Neuronal stem cell (in vitro differentiated cells): ENCODE data around the gene GTF3C1.
"Not testable (repeated sequence)": the region's sequence is repeated elsewhere in the genome, so short reads cannot be mapped to it uniquely, and the experiment has no call there.

ENCODE experiments used
- DNase-seq: peaks from one replicate; pipeline ENCODE4 v3.0.0-alpha.2; 2013; ENCODE audit warnings: low spot score
- H2AFZ ChIP-seq: one replicate; pipeline ENCODE4 v1.6.1; 2013; ENCODE audit warnings: mild to moderate bottlenecking, low read length, inconsistent platforms
- H2AK5ac ChIP-seq: 2 replicates; pipeline ENCODE4 v1.6.1; 2013; ENCODE audit warnings: low read depth, mild to moderate bottlenecking, inconsistent platforms, low read length, moderate library complexity, mixed read lengths
- H2BK120ac ChIP-seq: 2 replicates; pipeline ENCODE4 v1.6.1; 2013; ENCODE audit warnings: low read depth, mild to moderate bottlenecking, inconsistent platforms, low read length, moderate library complexity, mixed read lengths
- H2BK12ac ChIP-seq: one replicate; pipeline ENCODE4 v1.6.1; 2013; ENCODE audit warnings: low read length, inconsistent platforms
- H2BK15ac ChIP-seq: 2 replicates; pipeline ENCODE4 v1.6.1; 2013; ENCODE audit warnings: mild to moderate bottlenecking, low read length, inconsistent platforms, mixed read lengths
- H2BK5ac ChIP-seq: one replicate; pipeline ENCODE4 v1.6.1; 2013; ENCODE audit warnings: inconsistent platforms, mild to moderate bottlenecking, low read length, moderate library complexity
- H3K14ac ChIP-seq: one replicate; pipeline ENCODE4 v1.6.1; 2013; ENCODE audit warnings: low read length, inconsistent platforms
- H3K18ac ChIP-seq: 2 replicates; pipeline ENCODE4 v1.6.1; 2013; ENCODE audit warnings: low read length, inconsistent platforms
- H3K23ac ChIP-seq: 2 replicates; pipeline ENCODE4 v1.6.1; 2013; ENCODE audit warnings: low read depth, mild to moderate bottlenecking, mixed read lengths, low read length, inconsistent platforms; ENCODE audit not compliant: poor library complexity
- H3K27ac ChIP-seq: replicated peaks from 3 replicates; pipeline ENCODE4 v1.5.1; 2013; ENCODE audit warnings: low read length, inconsistent platforms
- H3K27me3 ChIP-seq, 3 experiments: 2 replicates each; pipeline ENCODE4 v1.6.1; 2013; ENCODE audit warnings: low read length in 3 of 3, mild to moderate bottlenecking in 2 of 3, inconsistent platforms in 1 of 3, low read depth in 1 of 3, mixed read lengths in 1 of 3, moderate library complexity in 1 of 3; ENCODE audit not compliant: control insufficient read depth in 3 of 3, insufficient read depth in 3 of 3
- H3K36me3 ChIP-seq, 2 donors: replicated peaks in 1 of 2; 2 replicates each; pipeline ENCODE4 v1.6.1; 2013; ENCODE audit warnings: low read length in 2 of 2; ENCODE audit not compliant: control insufficient read depth in 2 of 2, insufficient read depth in 2 of 2
- H3K4ac ChIP-seq: 2 replicates; pipeline ENCODE4 v1.6.1; 2013; ENCODE audit warnings: inconsistent platforms, mild to moderate bottlenecking, low read length, moderate library complexity
- H3K4me1 ChIP-seq, 2 donors: 1 replicate in 1 of 2; 2 replicates in 1 of 2; pipeline ENCODE4 v1.6.1; 2013; ENCODE audit warnings: low read length in 2 of 2, low read depth in 1 of 2; ENCODE audit not compliant: control insufficient read depth in 2 of 2, insufficient read depth in 1 of 2
- H3K4me2 ChIP-seq: one replicate; pipeline ENCODE4 v1.6.1; 2013; ENCODE audit warnings: mild to moderate bottlenecking, low read length, inconsistent platforms; ENCODE audit not compliant: insufficient read depth, poor library complexity, severe bottlenecking
- H3K4me3 ChIP-seq, 2 donors: 2 replicates each; pipeline ENCODE4 v1.5.1; 2013; ENCODE audit warnings: low read length in 2 of 2, mild to moderate bottlenecking in 2 of 2, inconsistent platforms in 1 of 2, moderate library complexity in 1 of 2
- H3K79me1 ChIP-seq: one replicate; pipeline ENCODE4 v1.6.1; 2013; ENCODE audit warnings: low read depth, mild to moderate bottlenecking, inconsistent platforms, low read length, moderate library complexity
- H3K9ac ChIP-seq: one replicate; pipeline ENCODE4 v1.6.1; 2013; ENCODE audit warnings: mild to moderate bottlenecking, low read depth, low read length, inconsistent platforms; ENCODE audit not compliant: poor library complexity
- H3K9me3 ChIP-seq, 2 donors: replicated peaks in 1 of 2; 2 replicates each; pipeline versions ENCODE3 to v1.6.1; 2013; ENCODE audit warnings: low read length in 2 of 2, mild to moderate bottlenecking in 2 of 2, inconsistent platforms in 1 of 2, low read depth in 1 of 2, mixed read lengths in 1 of 2, moderate library complexity in 1 of 2; ENCODE audit not compliant: control insufficient read depth in 2 of 2, insufficient read depth in 1 of 2
- H4K8ac ChIP-seq: one replicate; pipeline ENCODE4 v1.6.1; 2013; ENCODE audit warnings: low read depth, mild to moderate bottlenecking, inconsistent platforms, low read length, moderate library complexity
- H4K91ac ChIP-seq: one replicate; pipeline ENCODE4 v1.6.1; 2013; ENCODE audit warnings: low read length, low read depth, mild to moderate bottlenecking, inconsistent platforms; ENCODE audit not compliant: poor library complexity
- WGBS, 2 donors: extraction: QIAGEN DNeasy Blood & Tissue Kit; methylation state at CpG; one replicate each; pipeline ENCODE4 v1.1.7; 2013; ENCODE audit warnings: missing lambda C conversion rate in 2 of 2, mixed read lengths in 1 of 2; ENCODE audit not compliant: insufficient read length in 2 of 2, insufficient replicate concordance in 1 of 2; ENCODE audit errors: extremely low coverage in 2 of 2; 5-methylcytosine and 5-hydroxymethylcytosine counted together

GTF3C1 gene

GRCh38 chr16:27457605-27457900 is 92.2 kb downstream of the GTF3C1 start:
- H3K27ac ChIP-seq, H3K4me3 ChIP-seq, H3K4ac ChIP-seq, H3K9ac ChIP-seq, H3K14ac ChIP-seq, H3K18ac ChIP-seq, H3K23ac ChIP-seq, H2BK5ac ChIP-seq, H2AK5ac ChIP-seq, H4K91ac ChIP-seq, H2BK15ac ChIP-seq, DNase-seq, H3K4me2 ChIP-seq, H4K8ac ChIP-seq, H3K4me1 ChIP-seq, H2BK12ac ChIP-seq, H3K79me1 ChIP-seq, H2BK120ac ChIP-seq, H2AFZ ChIP-seq, H3K27me3 ChIP-seq, H3K9me3 ChIP-seq: not testable (repeated sequence)
- H3K36me3 ChIP-seq, result peaks cover 26 to 40% of the 10 kb centered on the region in 2 donors
- WGBS, 2 donors, result no CpG with 5 or more reads among the region's 17 CpGs

DNA sequence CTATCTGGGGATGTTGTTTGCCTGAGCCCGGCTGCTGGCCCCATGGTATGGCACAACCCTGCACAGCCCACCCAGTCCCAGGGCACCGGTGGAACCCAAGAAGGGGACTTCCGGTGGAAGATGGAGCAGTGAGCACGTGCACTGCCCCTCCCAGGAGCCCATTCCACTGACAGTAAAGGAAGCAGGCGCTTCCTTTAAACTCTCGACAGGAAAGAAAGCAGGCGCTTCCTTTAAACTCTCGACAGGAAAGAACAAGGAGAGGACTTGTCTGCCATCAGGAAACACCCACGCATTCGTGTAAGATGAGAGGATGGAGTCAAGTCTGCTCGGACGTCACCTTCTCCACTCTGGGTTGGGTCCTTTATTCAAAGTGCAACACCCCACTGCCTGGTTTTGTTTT is 94.0 kb downstream of the GTF3C1 start:
- Histone ChIP-seq H4K91ac (no peak overlapping the region), H3K9me3 (no peaks in the 10 kb centered on the region), H2BK5ac (no peak overlapping the region), H3K4ac (no peak overlapping the region), H3K36me3 (peaks cover 16 to 22% of the 10 kb centered on the region in 2 donors), H3K4me3 (no peak overlapping the region), H2AFZ (no peak overlapping the region), H2BK15ac (no peak overlapping the region), H3K4me1 (no peaks in the 10 kb centered on the region), H3K18ac (no peak overlapping the region), H3K9ac (no peak overlapping the region), H3K23ac (no peak overlapping the region), H2BK120ac (no peak overlapping the region), H3K4me2 (no peak overlapping the region), H3K27me3 (no peaks in the 10 kb centered on the region), H4K8ac (no peak overlapping the region), H2BK12ac (no peak overlapping the region), H3K79me1 (no peaks in the 10 kb centered on the region), H3K27ac (no peak overlapping the region), H3K14ac (no peak overlapping the region), H2AK5ac (no peak overlapping the region)
- no CpG with 5 or more reads among the region's 12 CpGs for WGBS, 2 donors
- no peak for DNase-seq

DNA sequence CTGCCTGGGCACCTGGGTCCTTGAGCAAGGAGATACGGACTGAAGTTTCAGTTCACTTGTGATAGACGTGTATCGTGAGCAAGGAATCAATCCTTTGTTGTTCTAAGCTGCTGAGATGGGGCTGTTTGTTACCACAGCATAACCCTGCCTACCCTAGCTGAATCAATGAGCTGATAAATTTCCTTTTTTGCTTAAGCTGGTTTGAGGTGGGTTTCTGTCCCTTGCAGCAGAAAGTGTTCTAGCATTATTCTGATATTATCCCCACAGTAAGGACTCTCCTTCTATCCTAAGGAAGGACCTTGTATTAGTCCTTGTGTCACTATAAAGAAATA is 96.3 kb downstream of the GTF3C1 start:
- no peak overlapping the region for H2BK12ac ChIP-seq
- H3K27ac ChIP-seq, result no peak overlapping the region
- H3K79me1 ChIP-seq, result no peaks in the 10 kb centered on the region
- H3K9ac ChIP-seq, result no peak overlapping the region
- no peak overlapping the region for H3K23ac ChIP-seq
- H3K4me2 ChIP-seq, result no peak overlapping the region
- H3K9me3 ChIP-seq, result no peaks in the 10 kb centered on the region
- H3K4me1 ChIP-seq, result no peaks in the 10 kb centered on the region
- H3K27me3 ChIP-seq, result no peaks in the 10 kb centered on the region
- no peak overlapping the region for H2BK5ac ChIP-seq
- H3K36me3 ChIP-seq, result peaks cover 0 to under 1% of the 10 kb centered on the region in 2 donors
- H2BK120ac ChIP-seq, result no peak overlapping the region
- no peak overlapping the region for H2AK5ac ChIP-seq
- H2AFZ ChIP-seq, result no peak overlapping the region
- no peak for DNase-seq
- H3K14ac ChIP-seq, result no peak overlapping the region
- no peak overlapping the region for H3K4ac ChIP-seq
- no peak overlapping the region for H3K18ac ChIP-seq
- H3K4me3 ChIP-seq, result no peak overlapping the region
- no peak overlapping the region for H4K8ac ChIP-seq
- no CpG with 5 or more reads among the region's 3 CpGs for WGBS, 2 donors
- H4K91ac ChIP-seq, result no peak overlapping the region
- H2BK15ac ChIP-seq, result no peak overlapping the region

DNA sequence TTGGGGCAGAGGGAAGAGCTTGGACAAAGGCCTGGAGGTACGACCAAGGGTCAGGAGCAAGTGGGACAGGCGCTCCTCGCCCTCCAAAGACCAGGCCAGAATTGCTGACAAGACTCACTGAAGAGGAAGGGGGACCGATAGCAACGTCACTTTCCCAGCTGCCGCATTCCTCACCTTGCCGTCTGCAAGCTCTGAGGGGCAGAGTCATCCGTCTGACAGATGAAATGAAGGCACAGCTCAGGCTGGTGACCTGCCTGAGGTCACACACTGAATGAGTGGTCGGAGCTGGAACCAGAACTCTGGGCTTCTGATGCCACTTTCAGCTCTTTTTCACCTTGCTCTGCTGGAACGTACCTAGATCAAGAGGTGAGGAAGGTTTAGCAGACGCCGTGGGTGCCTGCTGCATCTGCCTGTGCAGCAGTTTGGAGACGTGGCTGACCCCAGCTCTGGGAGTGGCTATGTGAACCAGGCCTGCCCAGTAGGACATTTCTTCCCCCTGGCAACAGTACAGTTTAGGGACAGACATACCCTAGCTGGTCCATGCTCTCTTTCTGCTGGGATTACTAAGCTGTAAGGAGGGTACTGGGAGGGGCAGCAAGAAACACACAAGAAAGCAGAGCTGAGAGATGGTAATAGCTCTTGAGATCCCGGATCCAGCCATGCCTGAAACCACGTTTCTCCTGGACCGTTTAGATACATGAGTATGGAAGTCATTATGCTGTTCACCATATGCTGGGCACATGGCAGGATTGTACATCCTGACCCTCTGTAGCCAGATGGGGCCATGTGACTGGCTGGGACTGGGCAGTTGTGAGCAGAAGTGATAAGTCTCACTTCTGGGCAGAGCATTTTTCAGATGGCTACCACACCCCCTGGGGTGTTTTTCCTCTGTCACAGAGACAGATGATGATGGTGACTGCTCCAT is 96.9 kb downstream of the GTF3C1 start:
- Histone ChIP-seq H2BK12ac (no peak overlapping the region), H4K91ac (no peak overlapping the region), H3K14ac (no peak overlapping the region), H3K27me3 (no peaks in the 10 kb centered on the region), H3K79me1 (no peaks in the 10 kb centered on the region), H2AK5ac (no peak overlapping the region), H3K4me1 (no peaks in the 10 kb centered on the region), H3K36me3 (no peaks in the 10 kb centered on the region), H3K27ac (no peak overlapping the region), H2BK5ac (no peak overlapping the region), H3K4ac (no peak overlapping the region), H3K23ac (no peak overlapping the region), H3K9ac (no peak overlapping the region), H2BK15ac (no peak overlapping the region), H3K4me2 (no peak overlapping the region), H4K8ac (no peak overlapping the region), H3K9me3 (no peaks in the 10 kb centered on the region), H2AFZ (no peak overlapping the region), H2BK120ac (no peak overlapping the region), H3K18ac (peak overlapping the region; percentile 18), H3K4me3 (no peak overlapping the region)
- DNase-seq, result no peak
- WGBS, 2 donors, result no CpG with 5 or more reads among the region's 16 CpGs
